ENCODE data around the gene DCP2. TPM values are rescaled to one million over a fixed set of nuclear protein-coding genes. Genes with fewer than 3 reads are reported as not detected.

The DCP2 gene
- total and polyA plus RNA-seq, 10 of the 15 experiments (the other 5 are each of a cell fraction or from before 2014, with no cell fraction given), result 23.4 to 81.6 (median 47.4) TPM

DNA sequence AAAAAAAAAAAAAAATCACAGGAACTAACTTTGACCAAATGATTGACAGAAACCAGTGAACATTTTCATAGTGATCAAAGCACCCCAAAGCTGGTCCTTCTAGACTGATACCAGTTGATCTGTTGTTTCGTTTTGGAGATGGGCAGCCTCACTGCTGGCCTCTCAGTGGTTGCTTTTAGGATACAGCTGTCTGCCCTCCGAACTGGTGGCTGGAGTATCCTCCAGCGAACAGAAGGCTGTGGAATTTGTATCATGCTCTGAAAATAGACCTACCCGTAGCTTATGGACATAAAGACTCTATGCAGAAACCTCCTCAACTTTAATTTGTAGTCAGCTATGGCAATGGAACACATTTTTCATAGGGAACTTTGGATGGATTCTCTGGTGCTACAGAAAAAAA lies 49.0 kb downstream of the DCP2 start (continued):
- TF ChIP-seq, protein P1, sequence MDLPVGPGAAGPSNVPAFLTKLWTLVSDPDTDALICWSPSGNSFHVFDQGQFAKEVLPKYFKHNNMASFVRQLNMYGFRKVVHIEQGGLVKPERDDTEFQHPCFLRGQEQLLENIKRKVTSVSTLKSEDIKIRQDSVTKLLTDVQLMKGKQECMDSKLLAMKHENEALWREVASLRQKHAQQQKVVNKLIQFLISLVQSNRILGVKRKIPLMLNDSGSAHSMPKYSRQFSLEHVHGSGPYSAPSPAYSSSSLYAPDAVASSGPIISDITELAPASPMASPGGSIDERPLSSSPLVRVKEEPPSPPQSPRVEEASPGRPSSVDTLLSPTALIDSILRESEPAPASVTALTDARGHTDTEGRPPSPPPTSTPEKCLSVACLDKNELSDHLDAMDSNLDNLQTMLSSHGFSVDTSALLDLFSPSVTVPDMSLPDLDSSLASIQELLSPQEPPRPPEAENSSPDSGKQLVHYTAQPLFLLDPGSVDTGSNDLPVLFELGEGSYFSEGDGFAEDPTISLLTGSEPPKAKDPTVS (IDR thresholded peaks at IDR 0.05; ENCODE audit: low read depth, low read length), result no peak
- TF ChIP-seq, protein P2, sequence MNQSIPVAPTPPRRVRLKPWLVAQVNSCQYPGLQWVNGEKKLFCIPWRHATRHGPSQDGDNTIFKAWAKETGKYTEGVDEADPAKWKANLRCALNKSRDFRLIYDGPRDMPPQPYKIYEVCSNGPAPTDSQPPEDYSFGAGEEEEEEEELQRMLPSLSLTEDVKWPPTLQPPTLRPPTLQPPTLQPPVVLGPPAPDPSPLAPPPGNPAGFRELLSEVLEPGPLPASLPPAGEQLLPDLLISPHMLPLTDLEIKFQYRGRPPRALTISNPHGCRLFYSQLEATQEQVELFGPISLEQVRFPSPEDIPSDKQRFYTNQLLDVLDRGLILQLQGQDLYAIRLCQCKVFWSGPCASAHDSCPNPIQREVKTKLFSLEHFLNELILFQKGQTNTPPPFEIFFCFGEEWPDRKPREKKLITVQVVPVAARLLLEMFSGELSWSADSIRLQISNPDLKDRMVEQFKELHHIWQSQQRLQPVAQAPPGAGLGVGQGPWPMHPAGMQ (IDR thresholded peaks at IDR 0.05; ENCODE audit: borderline replicate concordance), result no peak
- TF ChIP-seq, protein P3, sequence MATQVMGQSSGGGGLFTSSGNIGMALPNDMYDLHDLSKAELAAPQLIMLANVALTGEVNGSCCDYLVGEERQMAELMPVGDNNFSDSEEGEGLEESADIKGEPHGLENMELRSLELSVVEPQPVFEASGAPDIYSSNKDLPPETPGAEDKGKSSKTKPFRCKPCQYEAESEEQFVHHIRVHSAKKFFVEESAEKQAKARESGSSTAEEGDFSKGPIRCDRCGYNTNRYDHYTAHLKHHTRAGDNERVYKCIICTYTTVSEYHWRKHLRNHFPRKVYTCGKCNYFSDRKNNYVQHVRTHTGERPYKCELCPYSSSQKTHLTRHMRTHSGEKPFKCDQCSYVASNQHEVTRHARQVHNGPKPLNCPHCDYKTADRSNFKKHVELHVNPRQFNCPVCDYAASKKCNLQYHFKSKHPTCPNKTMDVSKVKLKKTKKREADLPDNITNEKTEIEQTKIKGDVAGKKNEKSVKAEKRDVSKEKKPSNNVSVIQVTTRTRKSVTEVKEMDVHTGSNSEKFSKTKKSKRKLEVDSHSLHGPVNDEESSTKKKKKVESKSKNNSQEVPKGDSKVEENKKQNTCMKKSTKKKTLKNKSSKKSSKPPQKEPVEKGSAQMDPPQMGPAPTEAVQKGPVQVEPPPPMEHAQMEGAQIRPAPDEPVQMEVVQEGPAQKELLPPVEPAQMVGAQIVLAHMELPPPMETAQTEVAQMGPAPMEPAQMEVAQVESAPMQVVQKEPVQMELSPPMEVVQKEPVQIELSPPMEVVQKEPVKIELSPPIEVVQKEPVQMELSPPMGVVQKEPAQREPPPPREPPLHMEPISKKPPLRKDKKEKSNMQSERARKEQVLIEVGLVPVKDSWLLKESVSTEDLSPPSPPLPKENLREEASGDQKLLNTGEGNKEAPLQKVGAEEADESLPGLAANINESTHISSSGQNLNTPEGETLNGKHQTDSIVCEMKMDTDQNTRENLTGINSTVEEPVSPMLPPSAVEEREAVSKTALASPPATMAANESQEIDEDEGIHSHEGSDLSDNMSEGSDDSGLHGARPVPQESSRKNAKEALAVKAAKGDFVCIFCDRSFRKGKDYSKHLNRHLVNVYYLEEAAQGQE (IDR thresholded peaks at IDR 0.05; ENCODE audit: low read depth, low read length), result no peak
- TF ChIP-seq ZNF622 (IDR thresholded peaks at IDR 0.05), result no peak
- no peak for TF ChIP-seq MEF2B (IDR thresholded peaks at IDR 0.05; ENCODE audit: partially characterized antibody, poor library complexity, severe bottlenecking)
- TF ChIP-seq POLR2AphosphoS2 (IDR thresholded peaks at IDR 0.05; ENCODE audit: low read depth, low read length), result no peak
- no peak for TF ChIP-seq HCFC1 (IDR thresholded peaks at IDR 0.05; ENCODE audit: low read length)
